KMS-11 (cell line): ENCODE data around the gene NAA11.

Source experiments
- H2AFZ ChIP-seq: fragments of 200-600 bp; sonication (generic); 2 replicates; pipeline ENCODE4 v1.6.1; 2016; ENCODE audit warnings: antibody characterized with exemption, mixed run types, low read depth
- H3K27ac ChIP-seq: fragments of 200-600 bp; sonication (generic); 2 replicates; pipeline ENCODE4 v1.6.1; 2016; ENCODE audit warnings: mild to moderate bottlenecking, mixed run types
- H3K27me3 ChIP-seq: fragments of 200-600 bp; sonication (generic); 2 replicates; pipeline ENCODE4 v1.6.1; 2017; ENCODE audit warnings: mild to moderate bottlenecking, low read depth, mixed run types, moderate library complexity; ENCODE audit not compliant: insufficient read depth
- H3K36me3 ChIP-seq: fragments of 200-600 bp; sonication (generic); 2 replicates; pipeline ENCODE4 v1.6.1; 2017; ENCODE audit warnings: mild to moderate bottlenecking, mixed run types; ENCODE audit not compliant: insufficient read depth
- H3K4me1 ChIP-seq: fragments of 200-600 bp; sonication (generic); 2 replicates; pipeline ENCODE4 v1.6.1; 2016; ENCODE audit warnings: mild to moderate bottlenecking, low read depth, mixed run types; ENCODE audit not compliant: poor library complexity, severe bottlenecking
- H3K4me2 ChIP-seq: fragments of 200-600 bp; sonication (generic); 2 replicates; pipeline ENCODE4 v1.7.0; 2016; ENCODE audit warnings: mild to moderate bottlenecking, mixed run types
- H3K4me3 ChIP-seq: fragments of 200-600 bp; sonication (generic); IDR thresholded peaks from 2 replicates; pipeline ENCODE4 v1.6.1; 2017; ENCODE audit warnings: low read depth, low read length, mixed read lengths; ENCODE audit not compliant: insufficient read depth
- H3K79me2 ChIP-seq: fragments of 200-600 bp; sonication (generic); 2 replicates; pipeline ENCODE4 v1.6.1; 2016; ENCODE audit warnings: low read depth, mixed run types; ENCODE audit not compliant: insufficient read depth
- H3K9ac ChIP-seq: fragments of 200-600 bp; sonication (generic); 2 replicates; pipeline ENCODE4 v1.6.1; 2016; ENCODE audit warnings: mild to moderate bottlenecking, mixed run types
- H4K20me1 ChIP-seq: fragments of 200-600 bp; sonication (generic); 2 replicates; pipeline ENCODE4 v1.6.1; 2016; ENCODE audit warnings: mild to moderate bottlenecking, mixed run types; ENCODE audit not compliant: insufficient read depth
- CTCF ChIP-seq: fragments of 200-600 bp; sonication (generic); conservative IDR thresholded peaks from 2 replicates; pipeline ENCODE4 v1.6.1; 2017; ENCODE audit warnings: low read depth, mild to moderate bottlenecking, antibody characterized with exemption, low read length, moderate library complexity, mixed read lengths

NAA11 gene

DNA sequence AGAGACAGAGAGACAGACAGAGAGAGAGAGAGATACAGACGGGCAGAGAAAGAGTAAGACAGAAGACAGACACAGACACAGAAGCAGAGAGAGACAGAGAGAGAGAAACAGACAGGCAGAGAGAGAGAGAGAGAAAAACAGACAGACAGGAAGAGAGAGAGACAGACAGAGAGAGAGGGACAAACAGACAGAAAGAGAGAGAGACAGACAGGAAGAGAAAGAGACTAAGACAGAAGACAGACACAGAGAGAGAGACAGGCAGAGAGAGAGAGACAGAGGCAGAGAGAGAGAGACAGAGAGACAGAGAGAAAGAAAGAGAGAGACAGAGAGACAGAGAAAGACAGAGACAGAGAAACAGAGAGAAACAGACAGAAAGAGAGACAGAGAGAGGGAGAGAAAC lies 27.2 kb upstream of the NAA11 start:
- H3K27me3 ChIP-seq: no peaks in the 10 kb centered on the region
- H3K9ac ChIP-seq: no peak overlapping the region
- H3K4me1 ChIP-seq: no peaks in the 10 kb centered on the region
- H4K20me1 ChIP-seq: no peaks in the 10 kb centered on the region
- H3K4me2 ChIP-seq: no peak overlapping the region
- TF ChIP-seq CTCF: no peak
- no peaks in the 10 kb centered on the region for H3K79me2 ChIP-seq
- no peak overlapping the region for H3K27ac ChIP-seq
- no peak overlapping the region for H3K4me3 ChIP-seq
- H3K36me3 ChIP-seq: no peaks in the 10 kb centered on the region
- no peak overlapping the region for H2AFZ ChIP-seq

DNA sequence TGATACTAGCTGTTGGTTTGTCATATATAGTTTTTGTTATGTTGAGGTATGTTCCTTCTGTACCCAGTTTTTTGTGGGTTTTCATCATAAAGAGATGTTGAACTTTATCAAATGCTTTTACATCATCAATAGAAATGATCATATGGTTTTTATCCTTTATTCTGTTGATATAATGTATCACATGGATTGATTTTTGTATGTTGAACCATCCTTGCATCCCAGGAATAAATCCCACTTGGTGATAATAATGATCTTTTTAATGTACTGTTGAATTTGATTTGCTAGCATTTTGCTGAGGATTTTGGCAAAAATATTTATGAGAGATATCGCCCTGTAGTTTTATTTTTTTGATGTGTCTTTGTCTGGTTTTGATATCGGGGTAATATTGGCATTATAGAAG lies 22.5 kb upstream of the NAA11 start:
- no peaks in the 10 kb centered on the region for H3K36me3 ChIP-seq
- H3K79me2 ChIP-seq: no peaks in the 10 kb centered on the region
- no peak overlapping the region for H3K9ac ChIP-seq

GRCh38 chr4:79341893-79342653 lies 16.2 kb upstream of the NAA11 start:
- H4K20me1 ChIP-seq: no peaks in the 10 kb centered on the region
- H2AFZ ChIP-seq: no peak overlapping the region
- no peaks in the 10 kb centered on the region for H3K36me3 ChIP-seq
- H3K27me3 ChIP-seq: no peaks in the 10 kb centered on the region
- H3K79me2 ChIP-seq: no peaks in the 10 kb centered on the region
- TF ChIP-seq CTCF: no peak
- no peak overlapping the region for H3K27ac ChIP-seq
- no peak overlapping the region for H3K9ac ChIP-seq
- H3K4me2 ChIP-seq: no peak overlapping the region
- no peak overlapping the region for H3K4me3 ChIP-seq
- peaks cover 10% of the 10 kb centered on the region for H3K4me1 ChIP-seq

More for the DNA sequence above, 22.5 kb upstream of the NAA11 start:
- Histone ChIP-seq H2AFZ (no peak overlapping the region), H3K4me2 (no peak overlapping the region), H3K27me3 (no peaks in the 10 kb centered on the region), H3K27ac (no peak overlapping the region), H3K4me1 (no peaks in the 10 kb centered on the region), H3K4me3 (no peak overlapping the region), H4K20me1 (no peaks in the 10 kb centered on the region)
- TF ChIP-seq CTCF: no peak

GRCh38 chr4:79340568-79340967 lies 14.7 kb upstream of the NAA11 start:
- Histone ChIP-seq H3K27me3 (no peaks in the 10 kb centered on the region), H3K36me3 (no peaks in the 10 kb centered on the region), H3K79me2 (no peaks in the 10 kb centered on the region), H3K4me2 (no peak overlapping the region), H3K27ac (no peak overlapping the region), H3K4me1 (peaks cover 10% of the 10 kb centered on the region), H4K20me1 (no peaks in the 10 kb centered on the region), H2AFZ (no peak overlapping the region), H3K4me3 (no peak overlapping the region), H3K9ac (no peak overlapping the region)
- no peak for TF ChIP-seq CTCF
